ENCODE results near the gene PSMB9.

DNA sequence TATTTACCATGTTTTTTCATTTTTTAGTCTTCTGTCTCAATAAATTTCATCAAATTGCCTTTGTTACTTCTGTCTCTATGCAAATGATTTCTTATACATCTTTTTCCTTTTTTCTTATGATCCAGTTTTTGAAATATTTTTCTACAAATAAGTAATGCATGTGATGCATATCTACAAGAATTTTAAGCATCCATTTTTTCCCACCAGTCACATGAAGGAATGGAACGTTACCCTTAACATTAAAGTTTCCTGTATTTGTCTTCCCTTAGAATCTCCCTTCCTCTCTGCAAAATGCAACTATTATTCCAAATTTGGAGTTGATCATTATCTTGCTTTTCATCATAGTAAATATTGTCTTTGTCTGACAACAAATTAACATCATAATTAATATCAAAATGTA lies 35.5 kb downstream of the PSMB9 start:
- TF ChIP-seq, protein P1, sequence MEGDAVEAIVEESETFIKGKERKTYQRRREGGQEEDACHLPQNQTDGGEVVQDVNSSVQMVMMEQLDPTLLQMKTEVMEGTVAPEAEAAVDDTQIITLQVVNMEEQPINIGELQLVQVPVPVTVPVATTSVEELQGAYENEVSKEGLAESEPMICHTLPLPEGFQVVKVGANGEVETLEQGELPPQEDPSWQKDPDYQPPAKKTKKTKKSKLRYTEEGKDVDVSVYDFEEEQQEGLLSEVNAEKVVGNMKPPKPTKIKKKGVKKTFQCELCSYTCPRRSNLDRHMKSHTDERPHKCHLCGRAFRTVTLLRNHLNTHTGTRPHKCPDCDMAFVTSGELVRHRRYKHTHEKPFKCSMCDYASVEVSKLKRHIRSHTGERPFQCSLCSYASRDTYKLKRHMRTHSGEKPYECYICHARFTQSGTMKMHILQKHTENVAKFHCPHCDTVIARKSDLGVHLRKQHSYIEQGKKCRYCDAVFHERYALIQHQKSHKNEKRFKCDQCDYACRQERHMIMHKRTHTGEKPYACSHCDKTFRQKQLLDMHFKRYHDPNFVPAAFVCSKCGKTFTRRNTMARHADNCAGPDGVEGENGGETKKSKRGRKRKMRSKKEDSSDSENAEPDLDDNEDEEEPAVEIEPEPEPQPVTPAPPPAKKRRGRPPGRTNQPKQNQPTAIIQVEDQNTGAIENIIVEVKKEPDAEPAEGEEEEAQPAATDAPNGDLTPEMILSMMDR (IDR thresholded peaks at IDR 0.05; ENCODE audit: low read depth, low read length, poor library complexity, severe bottlenecking) = no peak
- no peak for TF ChIP-seq EZH2phosphoT487 (IDR thresholded peaks at IDR 0.05; ENCODE audit: borderline replicate concordance, low read length)
